Activated CD4-positive, alpha-beta T cell treated with anti-CD3 and anti-CD28 coated beads, Interleukin-10, Interleukin-2, amounts not matched to agents 100 ng/mL and 50 ng/mL, durations not matched to agents 16 hours and 8 hours (primary cell): Measurements from ENCODE around the gene DNMT3A.

Source experiments
- DNase-seq: peaks from one replicate; pipeline ENCODE4 v3.0.0-alpha.2; 2020

Gene DNMT3A

DNA sequence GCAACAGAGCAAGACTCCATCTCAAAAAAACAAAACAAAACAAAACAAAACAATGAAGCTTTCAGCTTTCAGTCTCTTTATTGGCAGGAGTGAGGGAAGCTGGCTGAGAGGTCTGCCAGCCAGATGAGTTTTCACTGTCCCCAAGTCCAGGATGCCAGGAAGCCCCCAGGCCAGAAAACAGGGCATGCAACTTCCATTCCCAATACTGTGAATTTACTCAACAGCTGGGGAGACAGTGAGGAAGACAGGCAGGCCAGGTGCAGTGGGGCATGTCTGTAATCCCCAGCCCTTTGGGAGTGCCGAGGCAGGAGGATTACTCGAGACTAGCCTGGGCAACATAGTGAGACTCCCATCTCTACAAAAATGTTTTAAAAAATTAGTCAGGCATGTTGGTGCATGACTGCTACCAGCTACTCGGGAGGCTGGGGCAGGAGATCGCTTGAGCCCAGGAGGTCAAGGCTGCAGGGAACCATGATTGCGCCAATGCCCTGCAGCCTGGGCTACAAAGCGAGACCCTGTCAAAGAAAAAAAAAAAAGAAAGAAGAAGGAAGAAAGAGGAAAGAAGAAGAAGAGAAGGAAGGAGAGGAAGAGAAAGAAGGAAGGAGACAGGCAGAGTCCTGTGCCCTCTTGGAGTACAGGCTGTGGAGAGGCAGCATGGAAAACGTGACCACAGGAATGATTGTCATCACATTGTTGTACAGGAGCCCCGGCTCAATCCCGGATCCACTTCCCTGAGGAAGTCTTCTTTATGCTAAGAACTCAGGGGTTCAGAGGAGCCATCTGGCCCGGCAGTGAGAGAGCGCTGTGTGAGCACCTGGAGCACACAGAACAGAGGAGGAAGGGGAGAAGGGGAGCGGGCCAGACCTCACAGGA is 144.2 kb downstream of the DNMT3A start:
- DNase-seq = no peak

DNA sequence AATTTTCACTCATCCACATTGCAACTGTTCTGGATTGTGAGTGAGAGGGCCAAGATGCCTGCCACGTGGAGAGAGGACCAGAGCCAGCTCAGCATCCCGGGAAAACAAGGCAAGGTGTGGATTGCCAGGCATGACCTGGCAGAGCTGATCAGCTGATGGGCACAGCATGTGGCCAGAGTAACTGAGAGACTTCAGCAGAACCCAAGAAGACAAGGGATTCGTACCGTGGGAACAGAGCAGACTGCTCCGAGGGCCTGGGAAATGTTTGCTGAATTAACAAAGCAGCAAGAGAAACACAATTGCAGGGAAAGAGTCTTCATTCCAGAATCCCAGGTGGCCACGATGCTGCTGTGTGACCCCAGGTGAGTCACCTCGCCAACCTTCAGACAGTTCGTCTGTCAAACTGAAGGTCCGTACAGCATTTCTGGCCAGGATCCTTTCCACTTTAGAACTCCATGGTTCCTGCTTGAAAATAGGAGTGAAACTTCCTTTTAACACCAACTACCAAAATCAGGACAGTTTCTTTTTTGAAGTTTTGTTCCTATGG is 147.1 kb downstream of the DNMT3A start:
- DNase-seq = no peak

GRCh38 chr2:25190536-25190935 is 151.2 kb downstream of the DNMT3A start:
- DNase-seq = no peak

- DNase-seq = no peak
Measured at GRCh38 chr2:25188405-25188804, 153.3 kb downstream of the DNMT3A start.

GRCh38 chr2:25187729-25188350 is 153.9 kb downstream of the DNMT3A start:
- DNase-seq = no peak

GRCh38 chr2:25184254-25184653 is 157.5 kb downstream of the DNMT3A start:
- no peak for DNase-seq

- DNase-seq = no peak
Measured at GRCh38 chr2:25178976-25179375, 162.7 kb downstream of the DNMT3A start.
